Measurements from ENCODE around the gene PPP1R1B. TPM values are rescaled to one million over a fixed set of nuclear protein-coding genes. Genes with fewer than 3 reads are reported as not detected.

PPP1R1B gene
- total RNA-seq, 1 experiment from 2014 or later, result not detected

DNA sequence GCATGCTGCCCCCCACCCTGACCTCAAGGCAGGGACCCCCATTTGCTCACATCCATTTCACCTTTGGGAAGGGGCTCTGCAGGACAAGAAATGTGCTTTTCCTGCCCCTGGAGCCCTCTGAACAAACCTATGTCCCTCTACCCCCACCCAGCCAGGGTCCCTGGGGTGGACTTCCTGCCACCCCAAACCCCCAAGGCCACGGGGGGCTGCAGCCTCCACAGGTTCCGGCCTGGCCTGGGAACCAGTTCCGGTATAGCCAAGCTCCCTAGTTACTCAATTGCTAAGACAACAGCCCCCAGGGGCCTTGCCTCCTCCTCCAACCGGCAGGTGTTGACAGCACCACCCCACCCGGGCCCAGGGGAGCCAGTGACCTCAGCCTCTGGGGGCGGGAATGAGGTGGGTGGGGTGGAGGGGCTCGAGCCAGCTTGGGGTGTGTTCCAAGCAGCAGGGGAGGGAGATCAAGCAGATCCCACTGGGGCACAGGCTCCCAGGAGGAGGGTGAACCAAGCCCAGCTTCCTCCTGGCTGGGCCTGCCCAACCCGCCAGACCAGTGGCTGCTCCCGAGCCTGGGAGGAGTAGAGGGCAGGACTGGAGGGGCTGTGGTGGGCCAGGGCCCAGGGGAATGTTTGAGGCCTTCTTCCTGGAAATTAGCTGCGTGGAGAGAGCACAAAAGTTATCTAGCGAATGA, 48.1 kb downstream of the PPP1R1B start:
- H3K27ac ChIP-seq, result peak overlapping the region; percentile 65
- intact Hi-C loops (cut with micrococcal nuclease; ENCODE audit: unreplicated experiment), result loop anchor here (2.0 to 5.0 kb wide), 2 partner anchors 30 to 62 kb away; partner anchors contain the start of gene GRB7
- H3K79me2 ChIP-seq (ENCODE audit: low read depth), result no peaks in the 10 kb centered on the region
- no TSS peak for BruUV-seq (replicated peaks)
- H4K20me1 ChIP-seq (ENCODE audit: insufficient read depth), result no peaks in the 10 kb centered on the region
- TF ChIP-seq, protein P1, sequence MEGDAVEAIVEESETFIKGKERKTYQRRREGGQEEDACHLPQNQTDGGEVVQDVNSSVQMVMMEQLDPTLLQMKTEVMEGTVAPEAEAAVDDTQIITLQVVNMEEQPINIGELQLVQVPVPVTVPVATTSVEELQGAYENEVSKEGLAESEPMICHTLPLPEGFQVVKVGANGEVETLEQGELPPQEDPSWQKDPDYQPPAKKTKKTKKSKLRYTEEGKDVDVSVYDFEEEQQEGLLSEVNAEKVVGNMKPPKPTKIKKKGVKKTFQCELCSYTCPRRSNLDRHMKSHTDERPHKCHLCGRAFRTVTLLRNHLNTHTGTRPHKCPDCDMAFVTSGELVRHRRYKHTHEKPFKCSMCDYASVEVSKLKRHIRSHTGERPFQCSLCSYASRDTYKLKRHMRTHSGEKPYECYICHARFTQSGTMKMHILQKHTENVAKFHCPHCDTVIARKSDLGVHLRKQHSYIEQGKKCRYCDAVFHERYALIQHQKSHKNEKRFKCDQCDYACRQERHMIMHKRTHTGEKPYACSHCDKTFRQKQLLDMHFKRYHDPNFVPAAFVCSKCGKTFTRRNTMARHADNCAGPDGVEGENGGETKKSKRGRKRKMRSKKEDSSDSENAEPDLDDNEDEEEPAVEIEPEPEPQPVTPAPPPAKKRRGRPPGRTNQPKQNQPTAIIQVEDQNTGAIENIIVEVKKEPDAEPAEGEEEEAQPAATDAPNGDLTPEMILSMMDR (conservative IDR thresholded peaks at IDR 0.05), result no peak
- TF ChIP-seq EZH2 (IDR thresholded peaks at IDR 0.05; ENCODE audit: low read depth), result no peak
- peaks cover 34% of the 10 kb centered on the region for H3K4me1 ChIP-seq (replicated peaks; ENCODE audit: insufficient read depth)
- H3K4me2 ChIP-seq, result peak overlapping the region; percentile 69
- no peaks in the 10 kb centered on the region for H3K36me3 ChIP-seq (ENCODE audit: low read depth)
- ChIA-PET CTCF (interaction anchor here (0.7 to 0.9 kb wide), 4 partner anchors 13 to 507 kb away, joined by 3 to 5 read pairs (median 5); no protein-coding TSS in a partner anchor), POLR2A (ENCODE audit: unreplicated experiment) (interaction anchor here (0.6 to 1.0 kb wide), 5 partner anchors 18 to 278 kb away, joined by 6 to 9 read pairs (median 7); partner anchors contain the start of gene ERBB2)
- H3K9me2 ChIP-seq (ENCODE audit: insufficient read depth), result no peaks in the 10 kb centered on the region
- no peaks in the 10 kb centered on the region for H3K27me3 ChIP-seq (ENCODE audit: insufficient read depth, low read depth)
- no peaks in the 10 kb centered on the region for H3K9me3 ChIP-seq (ENCODE audit: insufficient read depth, low read depth)
- no peak overlapping the region for H2AFZ ChIP-seq
- DNase-seq, result peak; percentile 78 to 80
- no peak overlapping the region for H3K4me3 ChIP-seq
- H3F3A ChIP-seq (ENCODE audit: insufficient read depth, low read depth), result peaks cover 32% of the 10 kb centered on the region

GRCh38 chr17:39675390-39676082, 48.8 kb downstream of the PPP1R1B start:
- no peaks in the 10 kb centered on the region for H3K9me3 ChIP-seq (ENCODE audit: insufficient read depth, low read depth)
- BruUV-seq (replicated peaks), result no TSS peak
- no peaks in the 10 kb centered on the region for H3K36me3 ChIP-seq (ENCODE audit: low read depth)
- no peaks in the 10 kb centered on the region for H3K9me2 ChIP-seq (ENCODE audit: insufficient read depth)
- CTCF ChIA-PET, result interaction anchor here (0.7 to 0.9 kb wide), 3 partner anchors 14 to 54 kb away, joined by 3 to 5 read pairs (median 5); no protein-coding TSS in a partner anchor
- H3K27ac ChIP-seq, result peak overlapping the region; percentile 65
- DNase-seq, result peak in 1 of 2 experiments; percentile 9
- no peak for TF ChIP-seq EZH2 (IDR thresholded peaks at IDR 0.05; ENCODE audit: low read depth)
- TF ChIP-seq, protein P1 (conservative IDR thresholded peaks at IDR 0.05), result no peak
- no peaks in the 10 kb centered on the region for H3K79me2 ChIP-seq (ENCODE audit: low read depth)
- POLR2A ChIA-PET (ENCODE audit: unreplicated experiment), result interaction anchor here (0.6 to 1.0 kb wide), 4 partner anchors 8 to 30 kb away, joined by 4 to 9 read pairs (median 6); partner anchors contain the start of gene ERBB2
- H3F3A ChIP-seq (ENCODE audit: insufficient read depth, low read depth), result peaks cover 29% of the 10 kb centered on the region
- H3K4me2 ChIP-seq, result peak overlapping the region; percentile 69
- no peaks in the 10 kb centered on the region for H3K27me3 ChIP-seq (ENCODE audit: insufficient read depth, low read depth)
- no peak overlapping the region for H3K4me3 ChIP-seq
- H3K4me1 ChIP-seq (replicated peaks; ENCODE audit: insufficient read depth), result peaks cover 34% of the 10 kb centered on the region
- intact Hi-C loops (cut with micrococcal nuclease; ENCODE audit: unreplicated experiment), result loop anchor here (2.0 to 5.0 kb wide), 2 partner anchors 29 to 62 kb away; partner anchors contain the start of gene GRB7
- H4K20me1 ChIP-seq (ENCODE audit: insufficient read depth), result no peaks in the 10 kb centered on the region
- H2AFZ ChIP-seq, result no peak overlapping the region

DNA sequence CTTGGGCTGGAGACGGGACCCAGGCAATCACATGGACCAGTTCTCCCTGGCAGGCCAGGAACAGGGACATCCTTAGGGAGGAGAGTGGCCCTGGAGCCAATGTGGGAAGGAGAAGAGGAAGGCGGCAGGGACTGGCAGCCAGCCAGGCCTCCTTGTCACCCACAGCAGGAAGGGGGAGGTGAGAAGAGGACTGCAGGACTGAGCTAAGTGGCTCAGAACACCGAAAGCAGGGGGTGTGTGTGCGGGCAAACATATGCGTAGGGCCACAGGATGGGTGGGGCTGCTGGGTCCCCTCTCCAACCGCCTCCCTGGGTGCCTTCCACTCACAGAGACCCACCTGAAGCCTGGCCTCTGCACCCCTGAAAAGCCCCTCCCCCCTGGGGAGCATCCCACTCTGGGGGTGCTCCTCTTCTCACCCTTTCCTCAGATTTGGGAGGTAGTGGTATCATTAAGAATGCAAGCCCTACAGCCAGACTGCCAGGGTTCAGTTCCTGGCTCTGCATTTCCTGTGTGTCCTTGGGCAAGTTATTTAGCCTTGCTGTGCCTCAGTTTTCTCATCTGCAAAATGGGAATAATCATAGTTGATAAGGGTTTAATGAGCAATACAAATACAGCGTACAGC, 49.6 kb downstream of the PPP1R1B start:
- Histone ChIP-seq H3K79me2 (ENCODE audit: low read depth) (no peaks in the 10 kb centered on the region), H2AFZ (no peak overlapping the region), H3K9me2 (ENCODE audit: insufficient read depth) (no peaks in the 10 kb centered on the region), H3K36me3 (ENCODE audit: low read depth) (no peaks in the 10 kb centered on the region), H3K27ac (peak overlapping the region; percentile 65), H4K20me1 (ENCODE audit: insufficient read depth) (no peaks in the 10 kb centered on the region), H3K4me3 (no peak overlapping the region), H3K4me1 (replicated peaks; ENCODE audit: insufficient read depth) (peaks cover 34% of the 10 kb centered on the region), H3K27me3 (ENCODE audit: insufficient read depth, low read depth) (no peaks in the 10 kb centered on the region), H3K9me3 (ENCODE audit: insufficient read depth, low read depth) (no peaks in the 10 kb centered on the region), H3F3A (ENCODE audit: insufficient read depth, low read depth) (peaks cover 27% of the 10 kb centered on the region), H3K4me2 (peak overlapping the region; percentile 69)
- intact Hi-C loops (cut with micrococcal nuclease; ENCODE audit: unreplicated experiment), result loop anchor here (5.0 kb wide), 1 partner anchor 61 kb away; the partner anchor contains the start of gene GRB7
- POLR2A ChIA-PET (ENCODE audit: unreplicated experiment), result no interaction called here
- BruUV-seq (replicated peaks), result no TSS peak
- TF ChIP-seq EZH2 (IDR thresholded peaks at IDR 0.05; ENCODE audit: low read depth), result no peak
- TF ChIP-seq, protein P1 (conservative IDR thresholded peaks at IDR 0.05), result no peak
- CTCF ChIA-PET, result no interaction called here
- DNase-seq, result peak in 1 of 2 experiments; percentile 58

Data from PC-9 (cell line).